NCI-H526 (cell line): ENCODE measurements around the gene GLO1.
A peak's percentile ranks its signal among the peaks of the same experiment; 100 is the strongest.
"Not testable (repeated sequence)": the region's sequence is repeated elsewhere in the genome, so short reads cannot be mapped to it uniquely, and the experiment has no call there.

ENCODE experiments used
- DNase-seq, 2 experiments: peaks; one replicate each; lab custom pipeline; 2025; lab: John Stamatoyannopoulos, UW

GLO1 gene

DNA sequence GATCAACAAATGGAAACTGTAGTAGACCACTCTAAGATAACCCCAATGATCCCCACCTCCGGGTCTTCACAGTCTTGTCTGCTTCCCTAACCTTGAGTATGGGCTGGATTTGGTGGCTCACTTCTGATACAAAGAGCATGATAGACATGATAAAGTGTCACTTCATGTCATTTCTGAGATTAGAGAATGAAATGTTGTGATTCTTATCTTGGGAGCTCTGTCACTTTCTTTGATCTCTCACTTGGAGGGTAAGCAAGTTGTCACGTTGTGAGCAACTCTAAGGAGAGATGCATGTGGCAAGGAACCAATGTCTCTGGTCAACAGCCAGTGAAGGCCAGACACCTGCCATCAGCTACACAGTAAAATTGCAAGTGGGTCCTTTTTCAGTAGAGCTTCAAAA lies 3.0 kb upstream of the GLO1 start:
- no peak for DNase-seq

DNA sequence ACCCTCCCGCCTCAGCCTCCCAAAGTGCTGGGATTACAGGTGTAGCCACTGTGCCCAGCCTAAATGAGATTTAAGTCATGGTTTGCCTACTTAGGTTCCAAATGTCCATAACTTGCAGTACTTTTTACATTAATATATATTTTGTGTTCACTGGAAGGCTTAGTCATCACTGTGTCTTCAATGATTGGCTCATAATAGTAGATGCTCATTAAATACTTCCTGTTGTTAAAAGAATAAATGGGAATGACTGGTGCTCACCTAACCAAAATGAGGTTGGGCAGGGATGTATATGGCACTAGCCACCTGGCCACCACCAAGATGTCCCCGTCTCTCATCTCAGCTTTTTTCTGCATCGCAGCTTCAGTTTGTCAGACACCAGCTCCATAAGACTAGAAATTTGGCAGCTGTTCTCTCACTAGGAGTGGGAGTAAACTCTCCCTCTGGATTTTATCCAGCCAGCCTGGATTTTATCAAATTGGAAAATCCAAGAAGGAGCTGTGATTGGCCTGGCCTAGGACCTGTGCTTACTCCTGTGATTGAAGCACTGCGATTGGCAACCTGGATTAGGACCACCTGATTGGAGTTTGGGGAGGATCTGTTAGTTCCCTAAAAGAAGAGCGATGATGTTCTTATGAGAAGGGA lies 1.1 kb upstream of the GLO1 start:
- DNase-seq = no peak

DNA sequence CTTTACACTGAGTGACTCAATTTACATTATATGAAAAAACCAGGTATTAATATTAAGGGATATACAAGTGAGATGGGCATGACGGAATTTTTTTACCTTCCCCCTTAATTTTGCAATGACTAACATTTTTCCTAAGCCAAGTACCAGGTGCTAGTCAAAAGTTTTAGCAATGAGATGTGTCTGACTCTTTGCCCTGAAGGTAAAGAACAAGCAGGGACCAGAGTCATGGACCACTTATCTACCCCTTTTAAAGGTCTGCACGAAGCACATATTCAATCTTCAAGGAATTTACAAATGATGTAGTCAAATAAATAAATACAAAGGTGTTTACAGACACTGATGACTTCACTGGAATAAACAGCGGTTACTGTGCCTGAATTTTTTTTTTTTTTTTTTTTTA lies 1.4 kb downstream of the GLO1 start:
- no peak for DNase-seq

DNA sequence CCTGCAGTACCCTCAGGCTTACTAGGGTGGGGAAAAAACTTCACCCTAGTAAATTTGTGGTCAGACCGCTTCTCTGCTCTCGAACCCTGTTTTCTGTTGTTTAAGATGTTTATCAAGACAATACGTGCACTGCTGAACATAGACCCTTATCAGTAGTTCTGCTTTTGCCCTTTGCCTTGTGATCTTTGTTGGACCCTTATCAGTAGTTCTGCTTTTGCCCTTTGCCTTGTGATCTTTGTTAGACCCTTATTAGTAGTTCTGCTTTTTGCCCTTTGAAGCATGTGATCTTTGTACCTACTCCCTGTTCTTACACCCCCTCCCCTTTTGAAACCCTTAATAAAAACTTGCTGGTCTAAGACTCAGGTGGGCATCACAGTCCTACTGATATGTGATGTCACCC lies 3.2 kb downstream of the GLO1 start:
- DNase-seq = not testable (repeated sequence)

DNA sequence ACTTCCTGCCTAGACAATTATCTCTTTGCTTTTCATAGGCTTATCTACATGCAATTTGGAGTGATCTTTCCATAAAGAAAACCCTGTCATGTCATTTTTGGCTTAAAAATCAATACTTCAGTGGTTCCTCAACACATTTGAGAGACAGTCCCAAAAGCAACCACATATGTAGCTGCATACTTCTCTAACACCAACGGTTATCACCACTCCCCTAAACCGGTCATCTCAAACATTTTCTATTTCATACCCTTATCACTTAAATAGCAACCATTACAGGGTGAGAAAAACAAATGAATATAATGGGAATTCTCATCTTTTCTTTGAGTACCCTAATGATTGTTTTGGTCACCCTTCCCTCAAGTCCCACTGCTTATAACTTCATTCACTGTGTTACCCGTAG lies 5.1 kb downstream of the GLO1 start:
- no peak for DNase-seq

DNA sequence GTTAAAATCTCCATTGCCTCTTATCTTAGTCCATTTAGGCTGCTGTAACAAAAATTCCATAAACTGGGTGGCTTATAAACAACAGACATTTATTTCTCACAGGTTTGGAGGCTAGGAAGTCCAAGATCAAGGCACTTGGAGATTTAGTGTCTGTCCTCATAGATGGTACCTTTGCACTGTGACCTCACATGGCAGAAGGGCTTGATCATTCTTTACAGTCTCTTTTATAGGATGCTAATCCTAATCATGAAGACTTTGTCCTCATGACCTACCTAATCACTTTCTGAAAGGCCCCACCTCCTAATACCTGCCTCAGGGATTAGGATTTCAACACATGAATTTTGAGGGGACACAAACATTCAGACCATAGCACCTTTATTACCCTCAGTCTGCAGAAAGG lies 6.6 kb downstream of the GLO1 start:
- DNase-seq = no peak

DNA sequence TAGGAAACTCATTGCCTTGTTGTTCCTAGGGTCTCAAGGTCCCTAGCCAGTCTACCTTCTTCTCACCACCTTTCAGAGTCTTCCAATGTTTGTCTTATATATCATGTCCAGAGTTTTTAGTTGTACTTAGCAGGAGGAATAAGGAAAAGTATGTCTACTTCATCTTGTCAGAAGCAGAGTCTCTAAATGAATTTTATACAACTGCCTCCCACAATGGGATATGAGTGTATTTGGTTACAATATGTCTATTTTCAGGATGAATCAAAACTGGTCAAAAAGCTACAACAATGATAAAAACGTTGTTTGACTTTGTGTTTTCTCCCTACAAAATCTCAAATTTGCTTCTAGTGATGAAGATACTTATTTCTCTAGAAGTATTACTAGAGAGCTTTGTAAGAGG lies 7.0 kb downstream of the GLO1 start:
- no peak for DNase-seq

DNA sequence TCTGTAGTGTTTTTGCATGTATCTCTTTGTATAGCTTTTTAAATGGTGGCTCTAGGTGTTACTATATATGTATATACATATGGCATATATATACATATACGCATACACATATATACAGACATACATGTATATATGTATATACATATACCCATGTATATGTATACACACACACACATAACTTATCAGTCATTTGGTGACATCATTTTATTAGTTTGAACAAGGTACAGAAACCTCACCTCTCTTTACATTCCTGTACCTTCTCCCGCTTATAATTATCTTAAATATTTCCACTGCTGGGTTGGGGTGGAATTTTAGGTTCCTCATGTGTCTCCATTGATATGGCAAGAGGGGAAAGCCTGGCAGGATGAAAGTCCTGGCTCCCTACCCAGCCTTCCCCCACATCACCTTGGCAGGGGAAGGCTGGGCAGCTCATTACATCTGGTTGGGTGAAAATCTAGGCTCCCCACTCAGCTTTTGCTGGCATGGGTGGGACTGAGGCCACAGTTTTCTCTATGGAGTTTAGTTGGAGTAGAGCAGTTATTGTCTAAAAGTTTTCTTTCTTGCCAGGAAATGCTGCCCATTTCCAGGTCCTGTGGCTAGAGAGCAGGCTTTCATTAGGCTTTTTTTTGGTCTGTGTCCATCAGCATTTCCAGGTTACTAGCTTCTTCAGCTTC lies 7.6 kb downstream of the GLO1 start:
- no peak for DNase-seq

DNA sequence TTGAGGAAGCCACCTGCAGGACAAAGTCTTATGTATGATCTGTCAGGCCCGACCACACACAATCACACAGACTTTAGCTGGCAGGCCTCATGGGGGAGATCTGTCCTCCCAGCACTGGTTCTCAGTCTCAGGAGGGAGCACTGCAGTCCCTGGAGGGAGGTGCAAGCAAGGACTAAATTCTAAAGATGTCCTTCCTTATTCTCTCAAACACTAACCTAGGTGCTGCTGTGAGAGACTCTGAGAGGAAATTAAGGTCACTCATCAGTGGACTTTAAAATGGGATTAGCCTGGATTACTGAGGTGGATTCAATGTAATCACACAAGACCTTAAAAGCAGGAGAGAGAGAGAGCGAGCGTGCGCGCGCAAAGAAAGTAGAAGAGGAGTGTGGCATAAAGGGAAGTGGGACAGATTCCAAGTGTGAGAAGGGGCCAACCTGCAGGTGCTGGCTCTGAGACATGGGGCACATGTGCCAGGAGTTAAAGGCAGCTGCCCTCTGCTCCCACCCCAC lies 14.3 kb downstream of the GLO1 start:
- DNase-seq = peak in 1 of 2 experiments; percentile 17

DNA sequence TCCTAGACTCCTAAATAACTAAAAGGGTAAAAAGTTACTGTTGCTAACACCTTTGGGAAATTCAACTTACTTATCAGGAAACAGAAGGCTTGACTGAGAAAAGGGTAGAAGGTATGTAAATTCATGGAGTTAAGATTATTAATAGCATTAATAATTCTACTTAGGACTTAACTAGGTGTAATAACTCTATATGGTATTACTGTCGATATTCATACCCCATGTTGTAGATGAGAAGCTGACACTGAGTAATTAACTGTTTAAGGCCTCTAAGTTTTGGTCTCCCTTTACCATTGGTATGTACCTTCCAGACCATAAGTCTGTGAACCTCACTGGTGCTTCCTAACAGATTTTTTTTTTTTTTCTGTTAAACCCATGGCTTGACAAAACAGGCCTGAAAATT lies 15.4 kb downstream of the GLO1 start:
- DNase-seq = no peak

DNA sequence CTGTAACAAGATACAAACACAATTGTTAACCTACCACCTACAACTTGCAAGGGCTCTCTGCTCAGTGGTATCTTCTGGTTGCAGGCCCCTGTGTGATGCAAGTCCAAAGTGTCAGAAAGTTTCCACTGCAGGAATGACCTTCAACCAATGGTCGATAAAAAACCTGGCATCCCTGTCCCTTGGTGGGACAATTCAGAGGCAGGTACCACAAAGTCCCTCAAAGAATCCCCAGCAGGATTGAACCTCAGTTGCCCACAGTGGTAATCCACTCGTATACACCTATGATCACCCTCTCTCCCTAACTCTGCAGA lies 15.9 kb downstream of the GLO1 start:
- no peak for DNase-seq

DNA sequence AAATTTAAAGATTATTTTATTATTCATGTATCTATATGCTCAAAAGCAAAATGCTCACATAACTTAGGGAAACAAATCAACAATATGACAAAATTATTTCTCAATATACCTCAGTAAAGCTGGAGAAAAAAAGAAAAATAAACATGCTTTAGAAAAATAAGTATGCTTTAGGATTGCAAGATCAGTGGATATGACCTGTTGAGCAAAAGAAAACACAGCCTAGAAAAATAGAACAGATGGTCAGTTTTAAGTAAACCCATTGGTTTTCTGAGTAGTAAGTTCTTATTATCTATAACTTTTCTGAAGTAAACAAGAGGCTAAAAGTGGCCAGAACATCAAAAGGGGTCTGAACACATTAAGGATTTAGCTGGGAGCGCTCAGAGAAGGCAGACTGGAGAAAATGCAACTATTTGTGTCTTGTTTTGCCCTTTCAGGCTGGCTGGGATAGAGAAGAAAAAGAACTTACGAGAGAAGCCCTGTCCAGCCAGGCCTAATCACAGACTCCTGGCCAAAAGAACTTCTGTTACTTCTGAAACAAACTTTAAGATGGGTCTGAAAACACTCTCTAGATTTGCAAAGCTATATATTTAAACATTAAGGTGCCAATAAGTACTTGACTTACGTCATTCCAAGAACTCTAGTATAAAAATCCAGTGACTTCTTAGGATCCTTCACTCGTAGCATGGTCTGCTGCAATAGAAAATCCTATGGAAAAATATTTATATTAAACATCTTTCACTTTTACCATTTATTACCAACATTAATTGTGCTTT lies 16.5 kb downstream of the GLO1 start:
- DNase-seq = no peak

DNA sequence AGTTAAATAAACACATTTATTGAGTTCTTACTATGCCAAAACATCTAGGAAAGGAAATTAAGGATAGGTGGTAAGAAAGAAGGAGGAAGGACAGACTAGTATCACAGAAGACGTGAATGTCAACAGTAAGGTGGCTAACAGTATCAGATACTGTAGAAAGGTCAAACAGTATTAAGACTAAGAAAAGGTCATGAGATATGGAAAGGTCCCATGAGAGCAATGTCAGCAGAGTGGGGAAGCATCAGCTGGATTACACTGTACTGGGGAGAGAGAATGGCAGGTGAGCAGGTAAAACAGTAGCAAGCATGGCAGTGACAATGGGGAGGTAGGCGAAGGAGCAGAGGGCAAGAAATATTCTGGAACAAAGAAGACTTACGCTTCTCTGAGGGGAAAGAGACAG lies 18.0 kb downstream of the GLO1 start:
- no peak for DNase-seq

DNA sequence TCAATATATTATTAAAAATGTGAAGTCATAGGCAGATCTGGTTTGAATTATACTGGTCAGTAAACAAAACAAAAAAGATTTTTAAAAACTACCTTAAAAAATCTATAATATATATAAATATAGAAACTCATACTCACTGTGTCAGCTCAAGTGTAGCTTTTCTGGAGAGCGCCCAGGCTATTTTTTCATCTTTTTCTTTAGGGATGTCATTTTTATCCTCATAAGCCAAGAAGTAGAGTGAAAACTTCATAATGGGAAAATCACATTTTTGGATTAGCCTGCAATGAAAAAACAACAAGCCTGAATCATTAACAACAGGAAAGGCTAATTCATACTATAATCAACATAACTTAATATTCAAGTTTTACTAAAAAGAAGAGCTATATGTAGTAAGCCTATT lies 18.7 kb downstream of the GLO1 start:
- DNase-seq = no peak

DNA sequence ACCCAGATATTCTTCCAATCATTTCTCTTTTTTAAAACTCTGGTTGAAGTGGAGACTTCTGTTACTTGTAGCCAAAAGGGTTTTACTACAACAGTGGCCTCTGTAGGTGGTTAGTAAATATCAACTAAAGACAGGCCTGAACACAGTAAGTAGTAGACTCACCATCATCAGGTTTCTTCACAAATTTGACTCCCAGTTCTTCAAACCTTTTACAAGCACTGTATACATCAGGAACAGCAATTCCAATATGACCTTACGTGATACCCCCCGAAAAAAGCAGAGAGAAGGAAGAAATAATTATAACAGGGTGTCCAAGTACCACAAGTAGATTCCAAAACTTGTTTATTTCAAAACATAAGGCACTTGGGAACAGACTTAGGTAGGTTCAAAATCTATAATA lies 21.1 kb downstream of the GLO1 start:
- no peak for DNase-seq

DNA sequence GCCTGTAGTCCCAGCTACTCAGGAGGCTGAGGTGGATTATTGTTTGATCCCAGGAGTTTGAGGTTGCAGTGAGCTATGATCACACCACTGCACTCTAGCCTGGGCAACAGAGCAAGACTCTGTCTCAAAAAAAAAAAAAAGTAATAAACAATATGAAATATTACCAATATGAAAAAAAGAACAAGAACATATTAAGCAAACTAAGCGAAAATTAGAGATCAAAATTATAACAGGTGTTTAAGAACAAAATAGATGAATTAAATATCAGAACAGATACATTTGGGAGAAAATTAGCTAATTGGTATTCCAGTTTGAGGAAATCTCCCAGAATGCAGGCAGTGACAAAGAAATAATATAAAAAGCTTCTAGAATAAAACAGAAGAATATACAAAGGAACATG lies 23.3 kb downstream of the GLO1 start:
- no peak for DNase-seq

DNA sequence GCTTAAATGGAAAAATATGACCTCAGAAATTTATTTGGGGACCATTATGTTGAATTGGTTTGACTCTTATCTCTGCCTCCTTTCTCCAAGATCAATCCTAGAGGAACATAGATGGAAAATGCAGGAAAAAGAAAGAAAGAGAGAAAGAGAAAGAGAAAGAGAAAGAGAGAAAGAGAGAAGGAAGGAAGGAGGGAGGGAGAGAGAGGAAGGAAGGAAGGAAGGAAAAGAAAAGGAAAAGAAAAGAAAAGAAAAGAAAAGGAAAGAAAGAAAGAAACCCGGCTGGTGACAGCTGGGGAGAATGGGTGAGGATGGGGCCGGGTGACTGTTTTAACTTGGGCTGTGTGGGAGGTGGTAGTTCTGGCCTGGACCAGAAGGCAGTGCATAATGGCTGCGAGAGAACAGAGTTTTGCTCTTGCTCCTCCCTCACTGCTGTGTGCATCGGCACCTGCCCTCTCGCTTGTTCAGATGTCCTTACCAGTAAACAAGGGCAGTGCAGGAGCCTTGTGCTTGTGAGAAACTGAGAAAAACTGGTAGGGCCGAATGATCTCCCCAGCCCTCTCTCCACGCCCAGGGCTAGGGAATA lies 24.7 kb downstream of the GLO1 start:
- DNase-seq = no peak

DNA sequence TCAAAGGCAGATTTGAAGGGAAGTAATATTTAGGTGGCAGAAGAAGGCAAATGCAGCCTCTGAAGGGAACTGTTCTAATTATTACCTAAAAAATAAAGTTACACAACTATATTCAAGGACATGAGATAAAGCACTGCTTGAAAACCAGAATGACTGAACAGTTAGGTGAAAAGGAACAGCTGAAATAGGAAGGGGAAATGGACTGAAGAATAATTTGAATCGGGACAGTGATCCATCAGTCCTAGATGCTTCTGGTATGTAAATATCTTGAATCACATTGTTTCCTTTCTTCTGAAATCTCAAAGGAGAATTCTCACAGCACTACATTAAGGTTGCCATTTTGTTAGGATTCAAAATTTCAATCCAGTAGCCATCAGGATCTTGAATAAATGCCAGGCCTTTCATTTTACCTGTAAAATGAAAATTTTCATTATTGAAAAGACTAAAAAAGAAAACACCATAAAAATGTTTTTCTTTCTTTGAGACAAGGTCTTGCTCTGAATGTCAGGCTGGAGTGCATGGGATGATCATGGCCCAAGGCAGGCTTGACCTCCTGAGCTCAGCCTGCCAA lies 25.9 kb downstream of the GLO1 start:
- no peak for DNase-seq

DNA sequence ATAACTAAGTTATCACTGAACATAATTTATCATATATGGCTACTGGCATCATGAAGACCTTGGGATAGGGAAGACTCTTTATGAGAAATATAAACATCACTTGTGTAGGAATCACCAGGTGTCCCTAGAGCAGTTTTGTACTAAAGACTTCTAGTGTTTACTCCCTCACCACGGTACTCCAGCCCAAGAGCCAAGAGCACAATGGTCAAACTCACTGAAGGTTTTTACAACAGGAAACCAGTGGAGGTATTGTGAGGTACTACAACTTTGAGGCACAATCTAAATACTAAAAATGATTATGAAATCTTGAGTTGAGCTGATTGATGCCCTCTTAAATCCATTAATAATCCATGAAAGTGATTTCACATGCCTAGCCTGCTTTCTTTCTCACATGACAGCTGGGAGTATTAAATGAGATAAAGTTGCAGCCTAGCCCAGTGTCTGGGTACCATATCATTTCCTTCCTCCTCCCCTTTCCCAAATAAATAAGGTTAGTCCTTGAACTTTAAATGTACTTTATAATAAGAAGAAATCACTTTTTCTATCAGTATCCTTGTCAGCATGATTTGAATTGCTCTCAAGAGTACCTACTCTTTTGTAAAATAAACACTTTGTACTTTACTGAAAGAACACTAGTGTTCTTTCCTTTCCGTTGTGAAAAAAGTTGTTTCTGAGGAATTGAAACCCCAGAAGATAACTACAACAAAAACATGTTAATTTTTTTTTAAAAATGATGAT lies 26.5 kb downstream of the GLO1 start:
- no peak for DNase-seq

DNA sequence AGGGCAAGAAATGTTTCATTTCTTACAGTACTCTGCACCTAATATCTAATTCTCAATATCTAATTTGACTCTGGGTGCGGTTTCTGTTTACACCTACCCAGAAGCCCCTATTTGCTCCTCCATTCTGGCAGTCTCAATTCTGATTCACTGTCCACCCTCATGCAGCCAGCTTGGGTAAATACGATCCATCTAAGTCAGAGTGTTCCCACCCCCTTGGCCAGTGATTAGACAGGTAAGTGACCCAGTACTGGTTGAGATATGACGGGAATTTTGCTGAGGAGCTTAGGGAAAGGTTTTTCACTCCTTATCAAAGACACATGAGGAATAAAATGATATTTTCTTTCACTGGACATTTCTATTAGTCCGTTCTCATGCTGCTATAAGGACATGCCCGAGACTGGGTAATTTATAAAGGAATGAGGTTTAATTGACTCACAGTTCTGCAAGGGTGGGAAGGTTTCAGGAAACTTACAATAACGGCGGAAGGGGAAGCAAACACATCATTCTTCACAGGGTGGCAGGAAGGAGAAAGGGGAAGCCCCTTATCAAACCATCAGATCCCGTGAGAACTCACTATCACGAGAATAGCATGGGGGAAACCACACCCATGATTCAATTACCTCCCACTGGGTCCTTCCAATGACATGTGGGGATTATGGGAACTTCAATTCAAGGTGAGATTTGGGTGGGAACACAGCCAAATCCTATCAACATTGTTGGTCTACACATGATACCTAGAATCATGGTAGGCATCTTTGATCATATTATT lies 29.4 kb downstream of the GLO1 start:
- DNase-seq = no peak

DNA sequence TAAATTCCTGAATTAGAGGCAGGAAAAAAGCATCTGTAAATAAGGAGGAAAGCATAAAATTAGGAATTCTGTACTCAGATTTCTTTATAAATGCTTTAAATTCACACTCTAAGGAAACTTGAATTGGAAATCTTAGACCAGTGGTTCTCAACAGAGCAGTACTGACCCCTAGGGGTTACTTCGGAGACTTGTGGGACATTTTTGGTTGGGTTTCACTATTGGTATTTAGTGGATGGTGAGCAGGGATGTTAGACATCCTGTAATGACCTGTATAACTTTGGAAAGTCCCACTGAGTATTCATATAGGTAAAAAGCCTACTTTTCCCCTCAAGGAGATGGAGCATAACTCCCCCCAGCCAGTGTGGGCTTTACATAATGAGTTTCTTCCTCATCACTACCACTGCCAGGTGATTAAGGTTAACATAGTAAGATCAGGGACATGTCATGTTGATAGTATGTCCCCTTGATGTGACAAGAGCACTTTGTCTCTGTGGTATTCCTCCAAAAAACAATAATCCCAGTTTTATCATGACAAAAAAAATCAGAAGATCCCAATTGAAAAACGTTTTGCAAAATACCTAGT lies 31.0 kb downstream of the GLO1 start:
- peak; percentile 66 to 90 for DNase-seq
